ENCODE data around the gene RGS17.

DNA sequence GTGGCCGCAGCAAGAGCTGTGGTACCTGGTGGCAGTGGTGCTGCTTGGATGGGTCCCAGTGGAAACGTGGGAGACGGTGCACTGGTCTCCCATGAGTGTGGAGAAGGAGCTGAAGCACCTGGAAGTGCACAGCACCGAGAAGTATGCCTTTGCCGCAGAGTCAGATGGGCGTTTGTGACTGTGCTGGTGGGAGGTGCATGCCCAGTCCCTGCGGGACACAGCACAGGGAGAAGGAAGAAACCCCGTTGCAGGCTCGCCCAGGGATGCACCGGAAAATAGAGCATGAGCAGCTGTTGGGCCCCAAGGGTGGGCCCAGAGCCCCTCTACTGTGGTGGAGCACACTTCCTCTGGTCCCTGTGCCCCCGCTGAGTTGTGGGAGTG lies 19.3 kb upstream of the RGS17 start:
- TF ChIP-seq POLR2A (IDR thresholded peaks at IDR 0.05) = no peak
- TF ChIP-seq, protein P1, sequence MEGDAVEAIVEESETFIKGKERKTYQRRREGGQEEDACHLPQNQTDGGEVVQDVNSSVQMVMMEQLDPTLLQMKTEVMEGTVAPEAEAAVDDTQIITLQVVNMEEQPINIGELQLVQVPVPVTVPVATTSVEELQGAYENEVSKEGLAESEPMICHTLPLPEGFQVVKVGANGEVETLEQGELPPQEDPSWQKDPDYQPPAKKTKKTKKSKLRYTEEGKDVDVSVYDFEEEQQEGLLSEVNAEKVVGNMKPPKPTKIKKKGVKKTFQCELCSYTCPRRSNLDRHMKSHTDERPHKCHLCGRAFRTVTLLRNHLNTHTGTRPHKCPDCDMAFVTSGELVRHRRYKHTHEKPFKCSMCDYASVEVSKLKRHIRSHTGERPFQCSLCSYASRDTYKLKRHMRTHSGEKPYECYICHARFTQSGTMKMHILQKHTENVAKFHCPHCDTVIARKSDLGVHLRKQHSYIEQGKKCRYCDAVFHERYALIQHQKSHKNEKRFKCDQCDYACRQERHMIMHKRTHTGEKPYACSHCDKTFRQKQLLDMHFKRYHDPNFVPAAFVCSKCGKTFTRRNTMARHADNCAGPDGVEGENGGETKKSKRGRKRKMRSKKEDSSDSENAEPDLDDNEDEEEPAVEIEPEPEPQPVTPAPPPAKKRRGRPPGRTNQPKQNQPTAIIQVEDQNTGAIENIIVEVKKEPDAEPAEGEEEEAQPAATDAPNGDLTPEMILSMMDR (IDR thresholded peaks at IDR 0.05) = no peak

All from thyroid gland (tissue), 4 donors.